GM18508 (cell line): Measurements from ENCODE around the gene TTC34.
"Not testable (repeated sequence)": the region's sequence is repeated elsewhere in the genome, so short reads cannot be mapped to it uniquely, and the experiment has no call there.

ENCODE experiments used
- ATAC-seq: cut with Tn5 transposase; IDR thresholded peaks from one replicate; pipeline ENCODE4 v1.9.1; 2021; ENCODE audit warnings: moderate number of reproducible peaks; ENCODE audit not compliant: insufficient read depth, unreplicated experiment

Gene TTC34

GRCh38 chr1:2632051-2632430 lies 169.5 kb downstream of the TTC34 start:
- no peak for ATAC-seq

GRCh38 chr1:2631136-2632050 lies 170.1 kb downstream of the TTC34 start:
- no peak for ATAC-seq

GRCh38 chr1:2630498-2631135 lies 170.9 kb downstream of the TTC34 start:
- no peak for ATAC-seq

GRCh38 chr1:2629627-2630497 lies 171.6 kb downstream of the TTC34 start:
- no peak for ATAC-seq

- no peak for ATAC-seq
These were observed 172.4 kb downstream of the TTC34 start for GRCh38 chr1:2628933-2629626.

GRCh38 chr1:2628191-2628932 lies 173.1 kb downstream of the TTC34 start:
- ATAC-seq = no peak

GRCh38 chr1:2627746-2628145 lies 173.7 kb downstream of the TTC34 start:
- no peak for ATAC-seq

GRCh38 chr1:2625748-2626147 lies 175.7 kb downstream of the TTC34 start:
- ATAC-seq = not testable (repeated sequence)

- no peak for ATAC-seq
These were observed 176.2 kb downstream of the TTC34 start for GRCh38 chr1:2625311-2625710.

GRCh38 chr1:2624735-2625300 lies 176.7 kb downstream of the TTC34 start:
- no peak for ATAC-seq

- no peak for ATAC-seq
These were observed 177.7 kb downstream of the TTC34 start for GRCh38 chr1:2623571-2624337.

- ATAC-seq = no peak
These were observed 183.5 kb downstream of the TTC34 start for GRCh38 chr1:2617971-2618470.

GRCh38 chr1:2614145-2614544 lies 187.3 kb downstream of the TTC34 start:
- no peak for ATAC-seq

GRCh38 chr1:2612591-2613365 lies 188.7 kb downstream of the TTC34 start:
- ATAC-seq = no peak

GRCh38 chr1:2611621-2612437 lies 189.7 kb downstream of the TTC34 start:
- no peak for ATAC-seq

- ATAC-seq = no peak
These were observed 190.4 kb downstream of the TTC34 start for GRCh38 chr1:2611031-2611501.
